GM12801 (cell line): Measurements from ENCODE around the gene ICE2.

Experiments used
- CTCF ChIP-seq: IDR thresholded peaks from one replicate; pipeline ENCODE4 v1.5.1; 2011; ENCODE audit warnings: control low read depth; ENCODE audit not compliant: insufficient read length; ENCODE audit errors: extremely low read depth

Gene ICE2

GRCh38 chr15:60462027-60462426 is 16.9 kb downstream of the ICE2 start:
- no peak for TF ChIP-seq CTCF

GRCh38 chr15:60460931-60461330 is 18.0 kb downstream of the ICE2 start:
- TF ChIP-seq CTCF: no peak

- TF ChIP-seq CTCF: no peak
Measured at GRCh38 chr15:60458721-60459120, 20.2 kb downstream of the ICE2 start.

GRCh38 chr15:60457985-60458384 is 21.0 kb downstream of the ICE2 start:
- no peak for TF ChIP-seq CTCF

- no peak for TF ChIP-seq CTCF
Measured at GRCh38 chr15:60454824-60455223, 24.1 kb downstream of the ICE2 start.

- TF ChIP-seq CTCF: no peak
Measured at GRCh38 chr15:60448668-60449360, 30.1 kb downstream of the ICE2 start.

- no peak for TF ChIP-seq CTCF
Measured at GRCh38 chr15:60444289-60444912, 34.5 kb downstream of the ICE2 start.
